HEK293 (cell line): ENCODE measurements around the gene PAXX.

Source experiments
- BCL11A ChIP-seq: fragments of 450-650 bp; formaldehyde crosslinking; IDR thresholded peaks from 2 replicates; pipeline ENCODE4 v1.5.1; 2016; ENCODE audit warnings: low read depth, missing biosample characterization, missing genetic modification characterization
- BCL11B ChIP-seq: fragments of 450-650 bp; formaldehyde crosslinking; IDR thresholded peaks from 2 replicates; pipeline ENCODE4 v1.5.1; 2016; ENCODE audit warnings: low read depth, missing biosample characterization, missing genetic modification characterization
- CTCF ChIP-seq: fragments of 450-650 bp; formaldehyde crosslinking; IDR thresholded peaks from 2 replicates; pipeline ENCODE4 v1.5.1; 2016; ENCODE audit warnings: missing biosample characterization, missing genetic modification characterization
- GLIS2 ChIP-seq: fragments of 450-650 bp; formaldehyde crosslinking; IDR thresholded peaks from 2 replicates; pipeline ENCODE4 v1.5.1; 2016; ENCODE audit warnings: missing biosample characterization, missing genetic modification characterization
- INSM2 ChIP-seq: fragments of 450-650 bp; formaldehyde crosslinking; IDR thresholded peaks from 2 replicates; pipeline ENCODE4 v1.5.1; 2016; ENCODE audit warnings: missing biosample characterization, missing genetic modification characterization
- KLF7 ChIP-seq: fragments of 450-650 bp; formaldehyde crosslinking; IDR thresholded peaks from 2 replicates; pipeline ENCODE4 v1.5.1; 2016; ENCODE audit warnings: missing biosample characterization, missing genetic modification characterization, borderline replicate concordance
- KLF8 ChIP-seq: fragments of 450-650 bp; formaldehyde crosslinking; IDR thresholded peaks from 2 replicates; pipeline ENCODE4 v1.5.1; 2016; ENCODE audit warnings: missing biosample characterization, missing genetic modification characterization
- KLF9 ChIP-seq: fragments of 450-650 bp; formaldehyde crosslinking; IDR thresholded peaks from 2 replicates; pipeline ENCODE4 v1.5.1; 2016; ENCODE audit warnings: missing biosample characterization, missing genetic modification characterization, low read depth
- PATZ1 ChIP-seq: fragments of 450-650 bp; formaldehyde crosslinking; IDR thresholded peaks from 2 replicates; pipeline ENCODE4 v1.5.1; 2016; ENCODE audit warnings: missing biosample characterization, missing genetic modification characterization
- RBAK ChIP-seq: fragments of 450-650 bp; formaldehyde crosslinking; IDR thresholded peaks from 2 replicates; pipeline ENCODE4 v1.5.1; 2016; ENCODE audit warnings: missing biosample characterization, missing genetic modification characterization
- SP2 ChIP-seq: fragments of 450-650 bp; formaldehyde crosslinking; IDR thresholded peaks from 2 replicates; pipeline ENCODE4 v1.5.1; 2016; ENCODE audit warnings: missing biosample characterization, missing genetic modification characterization
- SP7 ChIP-seq: fragments of 450-650 bp; formaldehyde crosslinking; IDR thresholded peaks from 2 replicates; pipeline ENCODE4 v1.5.1; 2016; ENCODE audit warnings: missing biosample characterization, missing genetic modification characterization
- WT1 ChIP-seq: fragments of 450-650 bp; formaldehyde crosslinking; IDR thresholded peaks from 2 replicates; pipeline ENCODE4 v1.5.1; 2016; ENCODE audit warnings: missing biosample characterization, missing genetic modification characterization
- ZBTB1 ChIP-seq: fragments of 450-650 bp; formaldehyde crosslinking; IDR thresholded peaks from 2 replicates; pipeline ENCODE4 v1.5.1; 2016; ENCODE audit warnings: missing biosample characterization, missing genetic modification characterization
- ZBTB17 ChIP-seq: fragments of 450-650 bp; formaldehyde crosslinking; IDR thresholded peaks from 2 replicates; pipeline ENCODE4 v1.5.1; 2016; ENCODE audit warnings: missing biosample characterization, missing genetic modification characterization
- ZBTB7A ChIP-seq: fragments of 450-650 bp; formaldehyde crosslinking; IDR thresholded peaks from 2 replicates; pipeline ENCODE4 v1.5.1; 2016; ENCODE audit warnings: low read depth, missing biosample characterization, missing genetic modification characterization
- ZEB2 ChIP-seq: fragments of 450-650 bp; formaldehyde crosslinking; IDR thresholded peaks from 2 replicates; pipeline ENCODE4 v1.5.1; 2016; ENCODE audit warnings: missing biosample characterization, missing genetic modification characterization
- ZFP69B ChIP-seq: fragments of 450-650 bp; formaldehyde crosslinking; IDR thresholded peaks from 2 replicates; pipeline ENCODE4 v1.5.1; 2016; ENCODE audit warnings: missing biosample characterization, missing genetic modification characterization
- ZIC2 ChIP-seq: fragments of 450-650 bp; formaldehyde crosslinking; IDR thresholded peaks from 2 replicates; pipeline ENCODE4 v1.5.1; 2016; ENCODE audit warnings: missing biosample characterization, missing genetic modification characterization
- ZNF121 ChIP-seq: fragments of 450-650 bp; formaldehyde crosslinking; IDR thresholded peaks from 2 replicates; pipeline ENCODE4 v1.5.1; 2016; ENCODE audit warnings: missing biosample characterization, missing genetic modification characterization
- ZNF175 ChIP-seq: fragments of 450-650 bp; formaldehyde crosslinking; IDR thresholded peaks from 2 replicates; pipeline ENCODE4 v1.5.1; 2016; ENCODE audit warnings: missing biosample characterization, missing genetic modification characterization
- ZNF2 ChIP-seq: fragments of 450-650 bp; formaldehyde crosslinking; IDR thresholded peaks from 2 replicates; pipeline ENCODE4 v1.5.1; 2016; ENCODE audit warnings: missing biosample characterization, missing genetic modification characterization
- ZNF24 ChIP-seq: fragments of 450-650 bp; formaldehyde crosslinking; IDR thresholded peaks from 2 replicates; pipeline ENCODE4 v1.5.1; 2016; ENCODE audit warnings: missing biosample characterization, missing genetic modification characterization
- ZNF488 ChIP-seq: fragments of 450-650 bp; formaldehyde crosslinking; IDR thresholded peaks from 2 replicates; pipeline ENCODE4 v1.5.1; 2016; ENCODE audit warnings: missing biosample characterization, missing genetic modification characterization
- ZNF501 ChIP-seq: fragments of 450-650 bp; formaldehyde crosslinking; IDR thresholded peaks from 2 replicates; pipeline ENCODE4 v1.5.1; 2016; ENCODE audit warnings: missing biosample characterization, missing genetic modification characterization
- ZNF600 ChIP-seq: fragments of 450-650 bp; formaldehyde crosslinking; IDR thresholded peaks from 2 replicates; pipeline ENCODE4 v1.5.1; 2016; ENCODE audit warnings: missing biosample characterization, missing genetic modification characterization
- ZNF624 ChIP-seq: fragments of 450-650 bp; formaldehyde crosslinking; IDR thresholded peaks from 2 replicates; pipeline ENCODE4 v1.5.1; 2017; ENCODE audit warnings: missing biosample characterization, missing genetic modification characterization
- ZNF658 ChIP-seq: fragments of 450-650 bp; formaldehyde crosslinking; IDR thresholded peaks from 2 replicates; pipeline ENCODE4; 2016; ENCODE audit warnings: missing biosample characterization, missing genetic modification characterization
- ZNF707 ChIP-seq: fragments of 450-650 bp; formaldehyde crosslinking; IDR thresholded peaks from 2 replicates; pipeline ENCODE4 v1.5.1; 2016; ENCODE audit warnings: missing biosample characterization, missing genetic modification characterization
- ZNF777 ChIP-seq: fragments of 450-650 bp; formaldehyde crosslinking; IDR thresholded peaks from 2 replicates; pipeline ENCODE4 v1.5.1; 2017; ENCODE audit warnings: missing biosample characterization, missing genetic modification characterization, borderline replicate concordance
- ZNF830 ChIP-seq: fragments of 450-650 bp; IDR thresholded peaks from 2 replicates; pipeline ENCODE4 v1.5.0; 2018; ENCODE audit warnings: missing biosample characterization, missing genetic modification characterization, low read depth, mild to moderate bottlenecking, moderate library complexity
- ZNF843 ChIP-seq: fragments of 450-650 bp; formaldehyde crosslinking; IDR thresholded peaks from 2 replicates; pipeline ENCODE4 v1.5.1; 2016; ENCODE audit warnings: missing biosample characterization, missing genetic modification characterization
- ZSCAN30 ChIP-seq: fragments of 450-650 bp; IDR thresholded peaks from 2 replicates; pipeline ENCODE4 v1.5.1; 2018; ENCODE audit warnings: missing biosample characterization, mild to moderate bottlenecking, missing genetic modification characterization, moderate library complexity
- ZXDB ChIP-seq: fragments of 450-650 bp; formaldehyde crosslinking; IDR thresholded peaks from 2 replicates; pipeline ENCODE4 v1.5.1; 2016; ENCODE audit warnings: missing biosample characterization, missing genetic modification characterization

The PAXX gene

GRCh38 chr9:136991993-136992818 lies at the start of gene PAXX (continued):
- TF ChIP-seq ZNF488 (tag by site-specific recombination) (no peak), ZNF600 (tag by site-specific recombination) (peak; percentile 81), ZNF658 (no peak), ZEB2 (tag by site-specific recombination) (peak; percentile 79; the same call in 1 of the 2 replicates), ZNF175 (tag by site-specific recombination) (no peak), ZNF121 (tag by site-specific recombination) (no peak), ZNF2 (tag by site-specific recombination) (peak; percentile 58; the same call in 1 of the 2 replicates), ZNF624 (tag by site-specific recombination) (no peak), ZNF707 (tag by site-specific recombination) (no peak), WT1 (tag by site-specific recombination) (peak; percentile 39; the same call in 1 of the 2 replicates), ZXDB (tag by site-specific recombination) (peak; percentile 64; the same call in 1 of the 2 replicates), GLIS2 (tag by site-specific recombination) (no peak; the same call in 1 of the 2 replicates), ZBTB17 (peak; percentile 75), CTCF (tag by site-specific recombination) (peak; percentile 33; the same call in 1 of the 2 replicates), PATZ1 (tag by site-specific recombination) (peak; percentile 68; the same call in 1 of the 2 replicates), BCL11B (tag by site-specific recombination) (0 out of 2 replicates have a peak, but pooled peaks have one; percentile 11), BCL11A (tag by site-specific recombination) (0 out of 2 replicates have a peak, but pooled peaks have one; percentile 12), ZBTB1 (tag by site-specific recombination) (0 out of 2 replicates have a peak, but pooled peaks have one; percentile 38), KLF8 (tag by site-specific recombination) (peak; percentile 85), KLF7 (tag by site-specific recombination) (peak; percentile 52; the same call in 1 of the 2 replicates), ZNF843 (tag by site-specific recombination) (0 out of 2 replicates have a peak, but pooled peaks have one; percentile 11), ZBTB7A (tag by site-specific recombination) (no peak), ZSCAN30 (tag by site-specific recombination) (peak; percentile 75), SP7 (tag by site-specific recombination) (peak; percentile 66), KLF9 (tag by site-specific recombination) (peak; percentile 97), ZNF501 (tag by site-specific recombination) (peak; percentile 78), INSM2 (tag by site-specific recombination) (0 out of 2 replicates have a peak, but pooled peaks have one; percentile 14), SP2 (tag by site-specific recombination) (peak; percentile 71), ZNF830 (tag by site-specific recombination) (no peak), RBAK (no peak), ZFP69B (tag by site-specific recombination) (peak; percentile 79), ZIC2 (peak; percentile 54), ZNF777 (tag by site-specific recombination) (peak; percentile 34; the same call in 1 of the 2 replicates), ZNF24 (tag by site-specific recombination) (0 out of 2 replicates have a peak, but pooled peaks have one; percentile 56)
- TF ChIP-seq, all 188 proteins: peak for 54
